K562 (cell line): ENCODE results near the gene PTH1R. TPM values are rescaled to one million over a fixed set of nuclear protein-coding genes. Genes with fewer than 3 reads are reported as not detected.

Source experiments
- ATAC-seq: fragments of 200-7000 bp; cut with Tn5 transposase; 3 replicates; pipeline ENCODE4 v1.9.1; 2020; ENCODE audit warnings: moderate library complexity
- BruUV-seq: library from RNA; stranded (reverse); fragments of 400-500 nt; replicated peaks from 2 replicates; lab custom pipeline; 2021; lab: Mats Ljungman, UMichigan
- CTCF ChIA-PET: fragments of 300-600 bp; formaldehyde crosslinking; extraction: SDS; loops from one replicate; lab custom pipeline; 2021; ENCODE audit warnings: low intra/inter-chr PET ratio; lab: Yijun Ruan, JAX
- POLR2A ChIA-PET: fragments of 300-600, 350-650 bp; sonication (Branson Sonifier 250); formaldehyde crosslinking; extraction: SDS; loops from one replicate; lab custom pipeline; 2021; ENCODE audit warnings: antibody characterized with exemption, inconsistent platforms; lab: Yijun Ruan, JAX
- DNase-seq, 4 experiments: peaks; one replicate each; pipeline versions ENCODE4 v3.0.0 to v3.0.0-alpha.2; 2011 to 2018; ENCODE audit warnings: low spot score in 3 of 4, mixed read lengths in 3 of 4; ENCODE audit errors: extremely low read depth in 1 of 4
- FAIRE-seq: peaks from 2 replicates; lab custom pipeline; 2011; peaks lifted over from hg19 to GRCh38; lab: Jason Lieb, UNC
- H2AFZ ChIP-seq: 2 replicates; pipeline ENCODE4 v1.6.0; 2011; ENCODE audit warnings: low read depth, low read length, control low read depth, inconsistent platforms
- H3K27ac ChIP-seq: fragments of 200-600 bp; 3 replicates; pipeline ENCODE4 v1.8.0; 2011; ENCODE audit warnings: low read depth, mild to moderate bottlenecking, control low read depth, inconsistent platforms, low read length, moderate library complexity, mixed read lengths; ENCODE audit errors: extremely low read depth
- H3K27me3 ChIP-seq, 2 experiments: fragments of 300-600 bp in 1 of 2; 2 replicates in 1 of 2; 3 replicates in 1 of 2; pipeline versions ENCODE4 v1.6.0 to v1.8.0; 2011; ENCODE audit warnings: inconsistent platforms in 2 of 2, low read length in 2 of 2, mild to moderate bottlenecking in 1 of 2, mixed read lengths in 1 of 2, moderate library complexity in 1 of 2; ENCODE audit not compliant: control insufficient read depth in 2 of 2, insufficient read depth in 2 of 2
- H3K36me3 ChIP-seq: fragments of 300-600 bp; 3 replicates; pipeline ENCODE4 v1.8.0; 2011; ENCODE audit warnings: mild to moderate bottlenecking, low read length, inconsistent platforms; ENCODE audit not compliant: control insufficient read depth, insufficient read depth
- H3K4me1 ChIP-seq, 2 experiments: fragments of 200-600 bp in 1 of 2; replicated peaks in 1 of 2; 2 replicates in 1 of 2; 3 replicates in 1 of 2; pipeline versions ENCODE4 v1.5.1 to v1.8.0; 2011; ENCODE audit warnings: inconsistent platforms in 2 of 2, low read length in 2 of 2, mild to moderate bottlenecking in 1 of 2, mixed read lengths in 1 of 2, moderate library complexity in 1 of 2; ENCODE audit not compliant: control insufficient read depth in 2 of 2, insufficient read depth in 2 of 2
- H3K4me2 ChIP-seq: 2 replicates; pipeline ENCODE4 v1.6.1; 2011; ENCODE audit warnings: low read length, control low read depth, inconsistent platforms, mixed read lengths; ENCODE audit not compliant: insufficient read depth
- H3K4me3 ChIP-seq: fragments of 200-600 bp; sonication (generic), shearing (Covaris generic); 2 replicates; pipeline ENCODE4 v1.5.1; 2016; ENCODE audit warnings: control low read depth, inconsistent platforms
- H3K79me2 ChIP-seq: fragments of 200-600 bp; 3 replicates; pipeline ENCODE4 v1.8.0; 2011; ENCODE audit warnings: low read length, inconsistent platforms; ENCODE audit not compliant: control insufficient read depth, insufficient read depth
- H3K9ac ChIP-seq, 2 experiments: 2 replicates each; pipeline versions ENCODE4 v1.6.0 to v1.6.1; 2011; ENCODE audit warnings: low read depth in 2 of 2, low read length in 2 of 2, control low read depth in 1 of 2, inconsistent platforms in 1 of 2, mild to moderate bottlenecking in 1 of 2, mixed read lengths in 1 of 2; ENCODE audit not compliant: insufficient read depth in 1 of 2
- H3K9me1 ChIP-seq: one replicate; pipeline ENCODE4 v1.6.0; 2011; ENCODE audit warnings: inconsistent platforms, mild to moderate bottlenecking, low read length, moderate library complexity; ENCODE audit not compliant: control insufficient read depth, insufficient read depth
- H3K9me3 ChIP-seq: replicated peaks from 2 replicates; pipeline ENCODE4 v1.5.1; 2011; ENCODE audit warnings: low read depth, low read length, inconsistent platforms; ENCODE audit not compliant: control insufficient read depth, insufficient read depth
- H4K20me1 ChIP-seq: replicated peaks from 2 replicates; pipeline ENCODE4 v1.6.1; 2011; ENCODE audit warnings: low read length, inconsistent platforms, mixed read lengths; ENCODE audit not compliant: control insufficient read depth, insufficient read depth
- DACH1 ChIP-seq: fragments of 450-650 bp; IDR thresholded peaks from 2 replicates; pipeline ENCODE4 v1.6.1; 2018; ENCODE audit not compliant: partially characterized antibody
- KAT2B ChIP-seq: IDR thresholded peaks from one replicate; pipeline ENCODE4 v1.6.1; 2012; ENCODE audit warnings: low read depth, mild to moderate bottlenecking, control low read depth, inconsistent platforms, low read length, moderate library complexity
- NFIC ChIP-seq: fragments of 450-650 bp; IDR thresholded peaks from 2 replicates; pipeline ENCODE4 v1.6.1; 2017; ENCODE audit warnings: mild to moderate bottlenecking, inconsistent platforms
- POLR2B ChIP-seq: fragments of 450-650 bp; IDR thresholded peaks from 2 replicates; pipeline ENCODE4 v1.6.1; 2018; ENCODE audit warnings: low read depth; ENCODE audit not compliant: partially characterized antibody
- POLR2G ChIP-seq: fragments of 200-400 bp; formaldehyde crosslinking; IDR thresholded peaks from 2 replicates; pipeline ENCODE4 v1.6.1; 2017; ENCODE audit warnings: low read depth, mild to moderate bottlenecking, antibody characterized with exemption, low read length, moderate library complexity
- ZNF76 ChIP-seq: fragments of 250-450 bp; sonication (Bioruptor Pico); IDR thresholded peaks from 2 replicates; pipeline ENCODE4 v1.4.0; 2020; ENCODE audit warnings: mild to moderate bottlenecking, moderate library complexity, borderline replicate concordance
- WGBS: fragments of 100-300 bp; shearing (Covaris generic); methylation state at CpG from one replicate; pipeline ENCODE4 v1.1.6; 2016; ENCODE audit warnings: low coverage, mixed read lengths; ENCODE audit not compliant: insufficient coverage; ENCODE audit errors: missing lambda C conversion rate; 5-methylcytosine and 5-hydroxymethylcytosine counted together
- in situ Hi-C: fragments of 300-500 bp; cut with MboI; formaldehyde crosslinking; loops from 4 replicates; pipeline ENCODE4 v1.15.0; 2018; ENCODE audit warnings: inconsistent platforms, mixed read lengths
- intact Hi-C: fragments of 100-400 bp; cut with micrococcal nuclease; formaldehyde crosslinking; loops from 2 replicates; pipeline ENCODE4 v1.14.2; 2022
- polyA plus RNA-seq, 8 experiments: library from polyadenylated mRNA; depleted of rRNA in 4 of 8; stranded (reverse) in 5 of 8; unstranded in 3 of 8; fragments of >200 nt; fragmentation: Nextera tagmentation in 2 of 8; fragmentation: Illumina TruSeq in 1 of 8; extraction: Ambion mirVana in 2 of 8; extraction: Trizol in 1 of 8; gene quantifications; 2 replicates each; pipeline versions ENCODE4 v1.2.1 to v1.2.3, GENCODE V29; 2011 to 2014; ENCODE audit warnings: inconsistent platforms in 1 of 8, missing spikeins in 1 of 8
- total RNA-seq, 7 experiments: library from RNA; depleted of rRNA in 6 of 7; stranded (reverse); fragments of >200 nt in 6 of 7; fragmentation: Illumina TruSeq in 2 of 7; extraction: Trizol in 2 of 7; gene quantifications; 2 replicates each; pipeline versions ENCODE4 v1.2.1 to v1.2.3, GENCODE V29; 2011 to 2021; ENCODE audit warnings: low replicate concordance in 1 of 7

PTH1R gene
- total and polyA plus RNA-seq, 9 of the 15 experiments (the other 6 are each of a cell fraction or from before 2014, with no cell fraction given), result not detected

DNA sequence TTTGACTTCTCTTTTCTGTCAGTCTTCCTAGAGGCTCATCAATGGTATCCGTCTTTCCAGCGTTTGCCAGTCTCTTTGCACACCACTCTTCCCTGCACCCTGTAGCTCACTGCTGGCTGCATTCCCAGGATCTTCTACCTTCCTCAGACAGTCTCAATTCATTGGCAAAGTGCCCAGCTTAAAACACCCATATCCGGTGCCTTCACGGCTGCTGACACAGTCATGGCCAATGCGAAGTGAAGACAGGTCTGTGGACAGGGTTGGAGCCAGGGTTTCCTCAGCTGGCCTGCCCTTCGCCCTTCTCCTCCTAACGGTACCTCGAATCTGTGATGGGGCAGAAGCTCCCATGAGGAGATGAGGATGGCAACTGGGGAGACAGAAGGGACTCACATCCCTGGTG lies 36.1 kb downstream of the PTH1R start:
- peaks cover 4% of the 10 kb centered on the region for H3K9me1 ChIP-seq
- BruUV-seq, result no TSS peak
- H3K27ac ChIP-seq, result no peak overlapping the region
- ChIA-PET CTCF (no interaction called here), POLR2A (interaction anchor here (0.6 to 1.9 kb wide), 3 partner anchors 20 to 357 kb away, joined by 3 to 5 read pairs (median 3); no protein-coding TSS in a partner anchor)
- H3K4me2 ChIP-seq, result no peak overlapping the region
- no peak overlapping the region for H3K4me3 ChIP-seq
- H3K27me3 ChIP-seq, result peaks cover 0 to 2% of the 10 kb centered on the region in 2 experiments; a peak in 1 of 5 replicates
- intact Hi-C loops (no loop called here), in situ Hi-C loops (no loop called here)
- H3K4me1 ChIP-seq, result peaks cover 0 to 15% of the 10 kb centered on the region in 2 experiments; a peak in 3 of 5 replicates
- H3K36me3 ChIP-seq, result peaks cover 24% of the 10 kb centered on the region
- no peaks in the 10 kb centered on the region for H3K9me3 ChIP-seq
- FAIRE-seq (no peak), DNase-seq (peak in 1 of 4 experiments; percentile 20), ATAC-seq (no peak)
- WGBS, result 64% methylated on average over 8 of the region's 8 CpGs
- H2AFZ ChIP-seq, result no peak overlapping the region
- no peak overlapping the region for H3K9ac ChIP-seq
- TF ChIP-seq ZNF76 (CRISPR knock-in tag), result no peak
- TF ChIP-seq NFIC, result peak; percentile 85
- TF ChIP-seq POLR2B, result peak; percentile 37
- TF ChIP-seq, all 486 proteins: peak for 2
- H3K79me2 ChIP-seq, result no peaks in the 10 kb centered on the region
- no peaks in the 10 kb centered on the region for H4K20me1 ChIP-seq

DNA sequence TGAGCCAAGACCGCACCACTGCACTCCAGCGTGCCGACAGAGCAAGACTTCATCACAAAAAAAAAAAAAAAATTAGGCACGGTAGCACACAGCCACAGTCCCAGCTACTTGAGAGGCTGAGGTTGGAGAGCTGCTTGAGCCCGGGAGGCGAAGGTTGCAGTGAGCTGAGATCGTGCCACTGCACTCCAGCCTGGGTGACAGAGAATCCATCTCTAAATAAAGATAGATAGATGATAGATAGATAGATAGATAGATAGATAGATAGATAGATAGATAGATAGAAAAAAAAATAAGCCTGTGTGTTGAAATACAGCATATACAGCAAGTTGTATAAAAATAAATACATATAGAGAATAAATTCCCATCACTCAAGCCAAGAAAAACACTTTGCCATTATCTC lies 37.3 kb downstream of the PTH1R start:
- in situ Hi-C loops, result no loop called here
- CTCF ChIA-PET, result no interaction called here
- Histone ChIP-seq H3K9me3 (no peaks in the 10 kb centered on the region), H2AFZ (no peak overlapping the region), H3K36me3 (peaks cover 36% of the 10 kb centered on the region), H3K9ac (no peak overlapping the region), H3K4me3 (no peak overlapping the region), H3K9me1 (peaks cover 2% of the 10 kb centered on the region), H3K4me2 (no peak overlapping the region), H3K4me1 (peaks cover 0 to 3% of the 10 kb centered on the region in 2 experiments; a peak in 3 of 5 replicates), H3K27ac (no peak overlapping the region), H3K79me2 (no peaks in the 10 kb centered on the region), H4K20me1 (no peaks in the 10 kb centered on the region), H3K27me3 (no peaks in the 10 kb centered on the region)
- FAIRE-seq (no peak), DNase-seq (no peak), ATAC-seq (no peak)
- POLR2A ChIA-PET, result interaction anchor here (0.6 to 1.1 kb wide), 2 partner anchors 10 to 21 kb away, joined by 3 read pairs; no protein-coding TSS in a partner anchor
- WGBS, result 91% methylated on average over 6 of the region's 7 CpGs
- TF ChIP-seq POLR2G, result 0 out of 2 replicates have a peak, but pooled peaks have one; percentile 13
- TF ChIP-seq KAT2B, result no peak
- peak; percentile 94 for TF ChIP-seq DACH1
- intact Hi-C loops, result no loop called here
- no TSS peak for BruUV-seq
